IPS DF 19.7 (cell line): ENCODE measurements around the gene MYO6.

ENCODE experiments used
- DNase-seq: peaks from one replicate; pipeline ENCODE4 v3.0.0-alpha.2; 2013; ENCODE audit warnings: low read depth, low spot score

MYO6 gene

GRCh38 chr6:75946146-75946831 is 197.2 kb downstream of the MYO6 start:
- no peak for DNase-seq

- DNase-seq, result no peak
Measured at GRCh38 chr6:75947935-75948334, 198.9 kb downstream of the MYO6 start.

- no peak for DNase-seq
Measured at GRCh38 chr6:75952128-75952527, 203.1 kb downstream of the MYO6 start.

- DNase-seq, result no peak
Measured at GRCh38 chr6:75963569-75963968, 214.5 kb downstream of the MYO6 start.

GRCh38 chr6:75968143-75968542 is 219.1 kb downstream of the MYO6 start:
- no peak for DNase-seq
